ENCODE results near the gene CCDC18. TPM values are rescaled to one million over a fixed set of nuclear protein-coding genes. Genes with fewer than 3 reads are reported as not detected.
"Not testable (repeated sequence)": the region's sequence is repeated elsewhere in the genome, so short reads cannot be mapped to it uniquely, and the experiment has no call there.

CCDC18 gene
- total RNA-seq, 4 donors from 2014 or later = 1.5 to 5.1 (median 2.8) TPM

GRCh38 chr1:93262645-93263044 lies 82.1 kb downstream of the CCDC18 start:
- Histone ChIP-seq H3K4me3 (no peak overlapping the region), H3K4me1 (no peaks in the 10 kb centered on the region), H3K9me3 (peaks cover 9 to 11% of the 10 kb centered on the region in 2 donors), H3K27me3 (no peaks in the 10 kb centered on the region), H3K27ac (no peak overlapping the region), H3K36me3 (peaks cover 0 to 12% (median 4%) of the 10 kb centered on the region in 4 donors)
- DNase-seq = no peak
- in situ Hi-C loops (cut with MboI; ENCODE audit: low pct_ligation_motif_present in 1 of 4, low pct_unique_long_range_greater_than_20kb in 1 of 4, low sequenced_read_pairs in 3 of 4) (no loop called here), intact Hi-C loops (cut with DNase I; ENCODE audit: low total_unique reads) (no loop called here)
- TF ChIP-seq POLR2AphosphoS5 (IDR thresholded peaks at IDR 0.05) = no peak
- no peak for TF ChIP-seq CTCF (IDR thresholded peaks at IDR 0.05)
- WGBS, 2 donors (ENCODE audit: low coverage in 1 of 2) = 96% methylated on average over 3 of the region's 3 CpGs; no CpG with 5 or more reads in 1 of the 2 donors

- 94 to 100% methylated on average over 2 to 3 of the region's 3 CpGs for WGBS, 2 donors (ENCODE audit: low coverage in 1 of 2)
- in situ Hi-C loops (cut with MboI; ENCODE audit: low pct_ligation_motif_present in 1 of 4, low pct_unique_long_range_greater_than_20kb in 1 of 4, low sequenced_read_pairs in 3 of 4); H3K4me1 ChIP-seq: not testable (repeated sequence)
Observed at GRCh38 chr1:93268888-93269287, 88.4 kb downstream of the CCDC18 start.

GRCh38 chr1:93275262-93275633 lies 94.7 kb downstream of the CCDC18 start:
- H3K27ac ChIP-seq; H3K27me3 ChIP-seq; H3K36me3 ChIP-seq; in situ Hi-C loops (cut with MboI; ENCODE audit: low pct_ligation_motif_present in 1 of 4, low pct_unique_long_range_greater_than_20kb in 1 of 4, low sequenced_read_pairs in 3 of 4); H3K9me3 ChIP-seq; H3K4me1 ChIP-seq; H3K4me3 ChIP-seq; intact Hi-C loops (cut with DNase I; ENCODE audit: low total_unique reads); DNase-seq: not testable (repeated sequence)
- 78 to 100% methylated on average over 1 to 3 of the region's 3 CpGs for WGBS, 2 donors (ENCODE audit: low coverage in 1 of 2)

More at GRCh38 chr1:93268888-93269287, 88.4 kb downstream of the CCDC18 start:
- H3K36me3 ChIP-seq; DNase-seq; H3K27ac ChIP-seq; H3K27me3 ChIP-seq; intact Hi-C loops (cut with DNase I; ENCODE audit: low total_unique reads); H3K4me3 ChIP-seq; H3K9me3 ChIP-seq: not testable (repeated sequence)

GRCh38 chr1:93275634-93276295 lies 95.2 kb downstream of the CCDC18 start:
- intact Hi-C loops (cut with DNase I; ENCODE audit: low total_unique reads) = no loop called here
- H3K9me3 ChIP-seq = peaks cover 7 to 9% of the 10 kb centered on the region in 2 donors
- in situ Hi-C loops (cut with MboI; ENCODE audit: low pct_ligation_motif_present in 1 of 4, low pct_unique_long_range_greater_than_20kb in 1 of 4, low sequenced_read_pairs in 3 of 4) = no loop called here
- no peak for DNase-seq
- WGBS, 2 donors (ENCODE audit: low coverage in 1 of 2) = 83 to 84% methylated on average over 5 of the region's 5 CpGs
- no peaks in the 10 kb centered on the region for H3K4me1 ChIP-seq
- no peaks in the 10 kb centered on the region for H3K36me3 ChIP-seq
- no peak overlapping the region for H3K27ac ChIP-seq
- H3K27me3 ChIP-seq = no peaks in the 10 kb centered on the region
- no peak overlapping the region for H3K4me3 ChIP-seq
- no peak for TF ChIP-seq POLR2AphosphoS5 (IDR thresholded peaks at IDR 0.05)
- TF ChIP-seq EP300 (IDR thresholded peaks at IDR 0.05; ENCODE audit: low read depth) = no peak
- no peak for TF ChIP-seq CTCF (IDR thresholded peaks at IDR 0.05)
- TF ChIP-seq POLR2A (IDR thresholded peaks at IDR 0.05) = no peak

- WGBS, 2 donors (ENCODE audit: low coverage in 1 of 2) = 42 to 63% methylated on average over 1 to 3 of the region's 3 CpGs
Observed at GRCh38 chr1:93277530-93277929, 97.0 kb downstream of the CCDC18 start.

GRCh38 chr1:93283496-93283895 lies 103.0 kb downstream of the CCDC18 start:
- in situ Hi-C loops (cut with MboI; ENCODE audit: low pct_ligation_motif_present in 1 of 4, low pct_unique_long_range_greater_than_20kb in 1 of 4, low sequenced_read_pairs in 3 of 4) = no loop called here
- 100% methylated on average over 1 of the region's 1 CpG for WGBS, 2 donors (ENCODE audit: low coverage in 1 of 2)
- Histone ChIP-seq H3K27me3 (no peaks in the 10 kb centered on the region), H3K27ac (no peak overlapping the region), H3K36me3 (no peaks in the 10 kb centered on the region), H3K4me3 (no peak overlapping the region), H3K9me3 (peaks cover 7 to 9% of the 10 kb centered on the region in 2 donors), H3K4me1 (no peaks in the 10 kb centered on the region)
- TF ChIP-seq POLR2AphosphoS5 (IDR thresholded peaks at IDR 0.05) (no peak), CTCF (IDR thresholded peaks at IDR 0.05) (no peak), POLR2A (IDR thresholded peaks at IDR 0.05) (no peak), EP300 (IDR thresholded peaks at IDR 0.05; ENCODE audit: low read depth) (no peak)
- DNase-seq = no peak
- intact Hi-C loops (cut with DNase I; ENCODE audit: low total_unique reads) = no loop called here

More at GRCh38 chr1:93277530-93277929, 97.0 kb downstream of the CCDC18 start:
- DNase-seq; H3K4me1 ChIP-seq; H3K9me3 ChIP-seq; in situ Hi-C loops (cut with MboI; ENCODE audit: low pct_ligation_motif_present in 1 of 4, low pct_unique_long_range_greater_than_20kb in 1 of 4, low sequenced_read_pairs in 3 of 4); H3K27me3 ChIP-seq; intact Hi-C loops (cut with DNase I; ENCODE audit: low total_unique reads); H3K36me3 ChIP-seq; H3K27ac ChIP-seq; H3K4me3 ChIP-seq: not testable (repeated sequence)
